ENCODE results near the gene RNF212B.
"Not testable (repeated sequence)": the region's sequence is repeated elsewhere in the genome, so short reads cannot be mapped to it uniquely, and the experiment has no call there.

RNF212B gene

GRCh38 chr14:23245282-23245681 is 7.5 kb downstream of the RNF212B start:
- DNase-seq = no peak

- no peak for DNase-seq
Observed at GRCh38 chr14:23248601-23249000, 10.9 kb downstream of the RNF212B start.

- no peak for DNase-seq
Observed at GRCh38 chr14:23249824-23250223, 12.1 kb downstream of the RNF212B start.

- no peak for DNase-seq
Observed at GRCh38 chr14:23252006-23252405, 14.3 kb downstream of the RNF212B start.

- no peak for DNase-seq
Observed at GRCh38 chr14:23252420-23253333, 14.9 kb downstream of the RNF212B start.

GRCh38 chr14:23258256-23258655 is 20.5 kb downstream of the RNF212B start:
- no peak for DNase-seq

GRCh38 chr14:23259426-23259825 is 21.7 kb downstream of the RNF212B start:
- no peak for DNase-seq

- not testable (repeated sequence) for DNase-seq
Observed at GRCh38 chr14:23260849-23261248, 23.1 kb downstream of the RNF212B start.

GRCh38 chr14:23269193-23269592 is 31.5 kb downstream of the RNF212B start:
- DNase-seq = no peak

- DNase-seq = no peak
Observed at GRCh38 chr14:23275412-23275811, 37.7 kb downstream of the RNF212B start.

GRCh38 chr14:23277189-23277588 is 39.5 kb downstream of the RNF212B start:
- no peak for DNase-seq

- DNase-seq = not testable (repeated sequence)
Observed at GRCh38 chr14:23277928-23278327, 40.2 kb downstream of the RNF212B start.

- DNase-seq = no peak
Observed at GRCh38 chr14:23281247-23281646, 43.5 kb downstream of the RNF212B start.

- no peak for DNase-seq
Observed at GRCh38 chr14:23284654-23285529, 47.2 kb downstream of the RNF212B start.

- DNase-seq = peak; percentile 2
Observed at GRCh38 chr14:23285530-23286019, 47.8 kb downstream of the RNF212B start.

- peak; percentile 96 for DNase-seq
Observed at GRCh38 chr14:23286020-23286901, 48.5 kb downstream of the RNF212B start, which contains the start of gene HOMEZ. Gene HOMEZ, minus strand, starts transcription at chr14:23286132. Its CDS starts 180 bp downstream, at chr14:23285952.

- no peak for DNase-seq
Observed at GRCh38 chr14:23286902-23287479, 49.3 kb downstream of the RNF212B start.

GRCh38 chr14:23294734-23295561 is 57.2 kb downstream of the RNF212B start:
- peak; percentile 63 for DNase-seq

- DNase-seq = no peak
Observed at GRCh38 chr14:23296012-23296777, 58.5 kb downstream of the RNF212B start.

GRCh38 chr14:23297096-23297495 is 59.4 kb downstream of the RNF212B start:
- DNase-seq = no peak
